ENCODE measurements around the gene PTPN20. TPM values are rescaled to one million over a fixed set of nuclear protein-coding genes. Genes with fewer than 3 reads are reported as not detected.

PTPN20 gene
- total RNA-seq, 3 donors from 2014 or later: 0.64 to 14.8 (median 5.6) TPM

DNA sequence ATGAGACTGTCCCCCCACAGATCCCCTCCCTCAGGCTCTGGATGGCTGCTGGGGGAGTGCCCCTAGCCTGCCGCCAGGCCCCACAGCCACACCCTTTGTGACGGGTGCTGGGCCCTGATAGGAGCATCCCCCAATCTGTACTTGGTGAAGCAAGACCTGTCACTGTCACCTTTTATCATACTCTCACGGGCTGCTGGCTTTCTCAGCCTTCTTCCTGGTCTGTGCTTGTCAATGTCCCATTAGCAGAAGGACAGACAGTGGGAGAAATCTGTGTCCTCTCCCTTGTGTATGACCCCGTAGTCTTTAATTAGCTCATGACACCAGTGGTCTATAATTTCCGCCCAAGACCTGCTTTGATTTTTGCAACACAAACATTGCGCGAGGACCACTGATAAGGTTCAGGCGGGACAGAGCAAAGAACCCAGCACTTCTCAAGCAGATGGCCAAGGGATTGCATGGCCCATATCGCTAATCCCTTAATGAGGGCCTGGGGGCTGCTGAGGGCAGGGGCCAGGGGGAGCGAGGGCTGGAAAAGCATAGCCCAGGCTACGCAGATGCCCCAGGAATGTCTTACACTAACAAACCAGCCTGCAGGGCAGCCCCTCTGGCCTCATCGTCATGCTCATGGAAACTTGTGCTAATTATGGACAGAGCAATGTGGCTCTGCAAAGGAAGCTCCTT, 127.8 kb downstream of the PTPN20 start:
- H3K4me3 ChIP-seq: no peak overlapping the region
- TF ChIP-seq POLR2AphosphoS5 (IDR thresholded peaks at IDR 0.05) (no peak), POLR2A (IDR thresholded peaks at IDR 0.05) (no peak)
- TF ChIP-seq, protein P1, sequence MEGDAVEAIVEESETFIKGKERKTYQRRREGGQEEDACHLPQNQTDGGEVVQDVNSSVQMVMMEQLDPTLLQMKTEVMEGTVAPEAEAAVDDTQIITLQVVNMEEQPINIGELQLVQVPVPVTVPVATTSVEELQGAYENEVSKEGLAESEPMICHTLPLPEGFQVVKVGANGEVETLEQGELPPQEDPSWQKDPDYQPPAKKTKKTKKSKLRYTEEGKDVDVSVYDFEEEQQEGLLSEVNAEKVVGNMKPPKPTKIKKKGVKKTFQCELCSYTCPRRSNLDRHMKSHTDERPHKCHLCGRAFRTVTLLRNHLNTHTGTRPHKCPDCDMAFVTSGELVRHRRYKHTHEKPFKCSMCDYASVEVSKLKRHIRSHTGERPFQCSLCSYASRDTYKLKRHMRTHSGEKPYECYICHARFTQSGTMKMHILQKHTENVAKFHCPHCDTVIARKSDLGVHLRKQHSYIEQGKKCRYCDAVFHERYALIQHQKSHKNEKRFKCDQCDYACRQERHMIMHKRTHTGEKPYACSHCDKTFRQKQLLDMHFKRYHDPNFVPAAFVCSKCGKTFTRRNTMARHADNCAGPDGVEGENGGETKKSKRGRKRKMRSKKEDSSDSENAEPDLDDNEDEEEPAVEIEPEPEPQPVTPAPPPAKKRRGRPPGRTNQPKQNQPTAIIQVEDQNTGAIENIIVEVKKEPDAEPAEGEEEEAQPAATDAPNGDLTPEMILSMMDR (IDR thresholded peaks at IDR 0.05): no peak
- H3K27me3 ChIP-seq: no peaks in the 10 kb centered on the region
- no peaks in the 10 kb centered on the region for H3K4me1 ChIP-seq
- H3K27ac ChIP-seq: no peak overlapping the region
- no peaks in the 10 kb centered on the region for H3K9me3 ChIP-seq
- no peaks in the 10 kb centered on the region for H3K36me3 ChIP-seq
- intact Hi-C loops (cut with DNase I; ENCODE audit: low total_unique reads): no loop called here
- DNase-seq (ENCODE audit: low spot score in 2 of 2): no peak

DNA sequence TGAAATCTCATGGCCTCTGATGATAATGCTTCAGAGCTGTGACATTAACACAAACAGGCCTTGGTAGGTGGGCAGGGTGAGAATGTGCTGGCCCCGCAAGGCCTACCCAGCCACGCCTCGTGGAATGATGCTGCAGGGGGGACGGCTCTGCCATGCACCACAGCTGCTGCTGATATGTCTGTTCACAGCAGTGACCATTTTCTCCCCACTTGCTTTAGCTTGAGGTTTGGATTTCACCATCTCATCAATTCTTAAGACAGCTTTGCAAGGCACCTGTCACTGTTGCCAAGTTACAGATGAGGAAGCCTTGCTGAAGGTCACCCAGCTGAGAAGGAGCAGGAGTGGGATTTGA, 128.3 kb downstream of the PTPN20 start:
- H3K27ac ChIP-seq: no peak overlapping the region
- intact Hi-C loops (cut with DNase I; ENCODE audit: low total_unique reads): no loop called here
- no peaks in the 10 kb centered on the region for H3K27me3 ChIP-seq
- no peaks in the 10 kb centered on the region for H3K9me3 ChIP-seq
- no peaks in the 10 kb centered on the region for H3K4me1 ChIP-seq
- H3K4me3 ChIP-seq: no peak overlapping the region
- no peak for DNase-seq (ENCODE audit: low spot score in 2 of 2)
- TF ChIP-seq POLR2AphosphoS5 (IDR thresholded peaks at IDR 0.05) (no peak), POLR2A (IDR thresholded peaks at IDR 0.05) (no peak)
- TF ChIP-seq, protein P1 (IDR thresholded peaks at IDR 0.05): no peak
- H3K36me3 ChIP-seq: no peaks in the 10 kb centered on the region

DNA sequence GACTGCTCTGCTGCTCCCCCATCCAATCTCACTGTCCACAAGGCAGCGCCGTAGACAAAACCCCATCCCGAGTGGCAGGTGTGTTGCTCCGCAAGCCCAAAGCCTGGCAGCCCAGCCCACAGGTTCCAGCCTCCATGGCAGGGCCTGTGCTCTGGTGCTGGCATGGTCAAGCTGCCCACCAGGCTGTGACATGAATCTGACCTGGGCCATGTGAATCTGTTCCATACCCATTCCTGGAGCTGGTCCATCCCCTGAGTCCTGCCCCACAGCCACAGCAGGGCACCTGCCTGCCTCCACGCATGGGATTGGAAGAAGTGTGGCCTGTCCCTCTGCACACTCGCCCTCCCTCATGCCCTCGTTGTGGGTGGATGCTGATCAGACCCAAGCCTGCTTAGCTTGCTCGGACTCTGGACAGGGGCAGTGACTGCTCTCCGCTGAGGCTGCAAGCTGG, 128.8 kb downstream of the PTPN20 start:
- DNase-seq (ENCODE audit: low spot score in 2 of 2): peak in 1 of 2 donors; percentile 43
- Histone ChIP-seq H3K36me3 (no peaks in the 10 kb centered on the region), H3K9me3 (no peaks in the 10 kb centered on the region), H3K4me3 (no peak overlapping the region), H3K4me1 (no peaks in the 10 kb centered on the region), H3K27me3 (no peaks in the 10 kb centered on the region), H3K27ac (no peak overlapping the region)
- TF ChIP-seq, protein P1 (IDR thresholded peaks at IDR 0.05): no peak
- no peak for TF ChIP-seq POLR2AphosphoS5 (IDR thresholded peaks at IDR 0.05)
- TF ChIP-seq POLR2A (IDR thresholded peaks at IDR 0.05): no peak
- intact Hi-C loops (cut with DNase I; ENCODE audit: low total_unique reads): loop anchor here (5.0 kb wide), 1 partner anchor 267 kb away; no protein-coding TSS in a partner anchor

DNA sequence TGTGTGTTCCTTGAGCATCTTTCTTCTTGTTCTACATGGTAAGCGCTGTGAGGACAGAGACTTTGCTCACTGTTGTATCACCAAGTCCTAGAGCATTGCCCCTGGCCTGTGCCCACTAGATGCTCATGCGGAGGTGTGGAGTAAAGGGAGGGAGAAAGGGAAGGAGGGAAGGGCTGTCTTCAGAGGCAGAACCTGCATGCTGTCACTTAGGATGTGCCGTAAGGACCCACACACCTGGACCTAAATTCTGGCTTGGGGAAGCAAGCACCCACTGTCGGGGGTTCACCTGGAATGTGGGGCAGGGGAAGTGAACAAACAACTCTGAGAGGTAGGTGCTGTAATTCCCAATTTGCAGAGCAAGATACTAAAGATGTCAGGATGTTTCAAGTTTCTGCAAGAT, 129.5 kb downstream of the PTPN20 start:
- Histone ChIP-seq H3K9me3 (no peaks in the 10 kb centered on the region), H3K27ac (no peak overlapping the region), H3K4me3 (no peak overlapping the region), H3K27me3 (no peaks in the 10 kb centered on the region), H3K4me1 (no peaks in the 10 kb centered on the region), H3K36me3 (no peaks in the 10 kb centered on the region)
- intact Hi-C loops (cut with DNase I; ENCODE audit: low total_unique reads): loop anchor here (5.0 kb wide), 1 partner anchor 267 kb away; no protein-coding TSS in a partner anchor
- DNase-seq (ENCODE audit: low spot score in 2 of 2): no peak
- TF ChIP-seq, protein P1 (IDR thresholded peaks at IDR 0.05): no peak
- TF ChIP-seq POLR2A (IDR thresholded peaks at IDR 0.05) (no peak), POLR2AphosphoS5 (IDR thresholded peaks at IDR 0.05) (no peak)

DNA sequence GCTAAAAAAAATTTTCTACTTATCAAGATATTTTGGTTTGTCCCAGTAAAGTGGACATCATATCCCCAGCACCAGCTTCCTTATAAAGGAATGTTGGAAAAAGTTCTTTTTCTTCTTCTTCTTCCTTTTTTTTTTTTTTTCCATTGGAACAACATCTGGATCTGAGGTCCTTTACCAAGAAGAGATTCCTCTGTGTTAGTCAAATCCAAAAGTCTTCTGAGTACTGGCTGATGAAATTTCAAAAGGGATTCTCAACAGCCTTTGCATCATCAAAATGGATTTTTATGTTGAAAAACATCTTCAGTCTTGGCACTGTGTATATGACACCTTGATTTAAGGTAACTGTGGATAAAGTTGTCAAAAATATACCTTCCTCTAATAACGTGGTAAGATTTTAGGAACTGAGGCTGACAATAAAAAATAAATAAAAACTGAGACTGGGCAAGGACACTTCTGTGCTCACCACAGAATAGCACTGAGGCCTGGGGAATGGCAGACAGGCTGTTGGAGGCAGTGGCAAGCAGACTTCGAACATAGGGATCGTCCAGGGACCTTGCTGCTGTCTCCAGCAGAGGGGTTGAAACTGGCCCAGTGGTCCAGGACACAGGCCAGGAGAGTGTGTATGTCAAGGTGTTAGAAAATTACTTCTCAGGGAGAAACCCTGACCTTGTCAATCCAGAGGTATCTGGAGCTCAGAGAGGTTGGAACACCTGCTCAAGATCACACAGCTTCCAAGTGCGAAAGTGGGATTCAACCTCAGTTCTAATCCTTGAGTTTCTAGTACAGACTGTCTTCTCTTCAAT, 130.4 kb downstream of the PTPN20 start:
- H3K4me3 ChIP-seq: no peak overlapping the region
- peak overlapping the region; percentile 36 to 54 for H3K27ac ChIP-seq
- DNase-seq (ENCODE audit: low spot score in 2 of 2): no peak
- no peaks in the 10 kb centered on the region for H3K36me3 ChIP-seq
- intact Hi-C loops (cut with DNase I; ENCODE audit: low total_unique reads): loop anchor here (5.0 kb wide), 1 partner anchor 266 kb away; no protein-coding TSS in a partner anchor
- no peak for TF ChIP-seq POLR2AphosphoS5 (IDR thresholded peaks at IDR 0.05)
- no peak for TF ChIP-seq POLR2A (IDR thresholded peaks at IDR 0.05)
- TF ChIP-seq, protein P1 (IDR thresholded peaks at IDR 0.05): no peak
- H3K9me3 ChIP-seq: no peaks in the 10 kb centered on the region
- H3K27me3 ChIP-seq: no peaks in the 10 kb centered on the region
- H3K4me1 ChIP-seq: no peaks in the 10 kb centered on the region
